Lung (tissue), 12 donors: ENCODE measurements around the gene IRAG1. TPM values are rescaled to one million over a fixed set of nuclear protein-coding genes. Genes with fewer than 3 reads are reported as not detected.

Experiments
- ATAC-seq: fragments of 200-7000 bp; cut with Tn5 transposase; one replicate; pipeline ENCODE4 v1.9.1; 2020; ENCODE audit warnings: moderate number of reproducible peaks; ENCODE audit not compliant: insufficient read depth, low FRiP score
- DNase-seq, 3 donors: peaks; one replicate each; pipeline ENCODE4 v3.0.0-alpha.2; 2013 to 2017
- H3K27ac ChIP-seq, 2 donors: one replicate each; pipeline ENCODE4 v1.5.1; 2013; ENCODE audit warnings: mild to moderate bottlenecking in 2 of 2, moderate library complexity in 2 of 2, control low read depth in 1 of 2, inconsistent platforms in 1 of 2, low read depth in 1 of 2, low read length in 1 of 2
- H3K27me3 ChIP-seq, 3 donors: one replicate each; pipeline ENCODE4 v1.5.1; 2013; ENCODE audit warnings: low read length in 2 of 3; ENCODE audit not compliant: control insufficient read depth in 3 of 3, insufficient read depth in 3 of 3
- H3K36me3 ChIP-seq, 4 donors: one replicate each; pipeline ENCODE4 v1.5.1; 2013; ENCODE audit warnings: low read length in 4 of 4, mild to moderate bottlenecking in 1 of 4, moderate library complexity in 1 of 4; ENCODE audit not compliant: control insufficient read depth in 4 of 4, insufficient read depth in 4 of 4
- H3K4me1 ChIP-seq, 5 donors: one replicate each; pipeline ENCODE4 v1.5.1; 2013; ENCODE audit warnings: low read length in 5 of 5, mild to moderate bottlenecking in 2 of 5, moderate library complexity in 1 of 5; ENCODE audit not compliant: control insufficient read depth in 5 of 5, insufficient read depth in 5 of 5
- H3K4me3 ChIP-seq: one replicate; pipeline ENCODE4 v1.5.1; 2013; ENCODE audit warnings: mild to moderate bottlenecking, control low read depth, moderate library complexity
- H3K9ac ChIP-seq, 2 donors: one replicate each; pipeline ENCODE4 v1.5.1; 2013; ENCODE audit warnings: low read length in 2 of 2, control low read depth in 1 of 2; ENCODE audit not compliant: insufficient read depth in 1 of 2
- H3K9me3 ChIP-seq, 4 donors: one replicate each; pipeline ENCODE4 v1.5.1; 2013; ENCODE audit warnings: low read length in 3 of 4, mild to moderate bottlenecking in 1 of 4, moderate library complexity in 1 of 4; ENCODE audit not compliant: control insufficient read depth in 4 of 4, insufficient read depth in 3 of 4
- CTCF ChIP-seq: IDR thresholded peaks from 2 replicates; pipeline ENCODE4 v1.5.1; 2012; ENCODE audit warnings: mild to moderate bottlenecking; ENCODE audit errors: control extremely low read depth, extremely low read depth
- WGBS, 2 donors: extraction: QIAGEN DNeasy Blood & Tissue Kit; methylation state at CpG; one replicate each; pipeline ENCODE4 v1.1.7; 2013; 5-methylcytosine and 5-hydroxymethylcytosine counted together
- polyA plus RNA-seq, 2 donors: library from polyadenylated mRNA; stranded (reverse); fragments of 200-250 nt; gene quantifications; one replicate each; pipeline ENCODE4 v1.2.1, GENCODE V29; 2013
- total RNA-seq, 2 donors: library from RNA; depleted of rRNA in 1 of 2; stranded (reverse); fragments of >200 nt in 1 of 2; gene quantifications; one replicate each; pipeline ENCODE4 v1.2.1, GENCODE V29; 2014 to 2021
- donor health status: control.
- donor health status: control.
- donor health status: Bipolar disorder and iron deficiency.
- donor health status: healthy.
- donor health status: DM: yes; HTN: yes; CAD: no.

The IRAG1 gene
- total and polyA plus RNA-seq, 4 donors = 2.8 to 17.0 (median 13.3) TPM

GRCh38 chr11:10728154-10728553 lies 34.6 kb upstream of the IRAG1 start:
- ATAC-seq = no peak

GRCh38 chr11:10727146-10727851 lies 33.7 kb upstream of the IRAG1 start:
- Histone ChIP-seq H3K27me3 (no peaks in the 10 kb centered on the region), H3K9ac (no peak overlapping the region), H3K4me1 (peaks cover 0 to 17% (median 0%) of the 10 kb centered on the region in 5 donors), H3K36me3 (no peaks in the 10 kb centered on the region), H3K4me3 (no peak overlapping the region), H3K27ac (no peak overlapping the region), H3K9me3 (no peaks in the 10 kb centered on the region)
- no peak for TF ChIP-seq CTCF
- peak in 1 of 3 donors; percentile 31 for DNase-seq
- 81 to 85% methylated on average over 4 of the region's 4 CpGs for WGBS, 2 donors
- peak; percentile 17 for ATAC-seq

More at GRCh38 chr11:10728154-10728553, 34.6 kb upstream of the IRAG1 start:
- no peak overlapping the region for H3K27ac ChIP-seq
- 80 to 89% methylated on average over 3 of the region's 3 CpGs for WGBS, 2 donors
- H3K9me3 ChIP-seq = no peaks in the 10 kb centered on the region
- H3K9ac ChIP-seq = no peak overlapping the region
- no peak for DNase-seq
- no peak for TF ChIP-seq CTCF
- no peak overlapping the region for H3K4me3 ChIP-seq
- H3K27me3 ChIP-seq = no peaks in the 10 kb centered on the region
- peaks cover 0 to 17% (median 0%) of the 10 kb centered on the region in 5 donors for H3K4me1 ChIP-seq
- no peaks in the 10 kb centered on the region for H3K36me3 ChIP-seq

DNA sequence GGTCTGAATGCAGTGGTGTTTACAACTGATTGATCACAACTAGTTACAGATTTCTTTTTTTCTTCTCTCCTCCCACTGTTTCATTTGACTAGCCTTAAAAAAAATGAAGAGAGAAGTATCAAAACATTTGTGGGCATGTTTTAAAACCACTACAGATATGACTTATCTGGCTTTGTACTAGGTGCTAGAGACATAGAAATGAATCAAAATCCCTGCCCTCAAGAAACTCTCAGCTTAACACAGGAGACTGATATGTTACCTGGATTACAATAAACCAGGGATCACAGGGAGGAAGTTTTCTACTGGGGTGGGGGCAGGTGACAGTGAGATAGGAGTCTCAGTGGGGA lies 32.3 kb upstream of the IRAG1 start:
- H3K4me3 ChIP-seq = no peak overlapping the region

More for the DNA sequence above, 32.3 kb upstream of the IRAG1 start:
- no peak overlapping the region for H3K27ac ChIP-seq
- no peak for TF ChIP-seq CTCF
- H3K4me1 ChIP-seq = peaks cover 0 to 17% (median 0%) of the 10 kb centered on the region in 5 donors
- ATAC-seq (no peak), DNase-seq (no peak)
- no peaks in the 10 kb centered on the region for H3K36me3 ChIP-seq
- no peaks in the 10 kb centered on the region for H3K27me3 ChIP-seq
- no peaks in the 10 kb centered on the region for H3K9me3 ChIP-seq
- no peak overlapping the region for H3K9ac ChIP-seq
